GM23338 (cell line): ENCODE results near the gene MECP2. TPM values are rescaled to one million over a fixed set of nuclear protein-coding genes. Genes with fewer than 3 reads are reported as not detected.

Source experiments
- ATAC-seq: fragments of 200-7000 bp; cut with Tn5 transposase; 3 replicates; pipeline ENCODE4 v1.9.1; 2020
- DNase-seq: peaks from one replicate; pipeline ENCODE4 v3.0.0-alpha.2; 2015; ENCODE audit warnings: low spot score
- H2AFZ ChIP-seq: fragments of 200-600 bp; sonication (generic); 2 replicates; pipeline ENCODE4 v1.8.0; 2016; ENCODE audit warnings: antibody characterized with exemption, mild to moderate bottlenecking, moderate library complexity
- H3F3A ChIP-seq: fragments of 200-600 bp; sonication (generic); replicated peaks from 2 replicates; pipeline ENCODE4 v1.8.0; 2017; ENCODE audit warnings: antibody characterized with exemption, mixed run types, low read depth
- H3K27ac ChIP-seq: fragments of 200-600 bp; sonication (generic); 2 replicates; pipeline ENCODE4 v1.6.1; 2016; ENCODE audit warnings: low read depth
- H3K27me3 ChIP-seq: fragments of 200-600 bp; sonication (generic); 2 replicates; pipeline ENCODE4 v1.8.0; 2016; ENCODE audit warnings: mild to moderate bottlenecking, mixed run types, moderate library complexity; ENCODE audit not compliant: insufficient read depth
- H3K36me3 ChIP-seq: fragments of 200-600 bp; sonication (generic); 2 replicates; pipeline ENCODE4 v1.8.0; 2016; ENCODE audit warnings: mild to moderate bottlenecking; ENCODE audit not compliant: insufficient read depth
- H3K4me1 ChIP-seq: fragments of 200-600 bp; sonication (generic); 2 replicates; pipeline ENCODE4 v1.8.0; 2016; ENCODE audit warnings: mild to moderate bottlenecking, moderate library complexity; ENCODE audit not compliant: insufficient read depth
- H3K4me2 ChIP-seq: fragments of 200-600 bp; sonication (generic); 2 replicates; pipeline ENCODE4 v1.7.1; 2017; ENCODE audit warnings: mixed run types
- H3K4me3 ChIP-seq: fragments of 200-600 bp; sonication (generic); 2 replicates; pipeline ENCODE4 v1.6.1; 2016; ENCODE audit warnings: mixed run types
- H3K79me2 ChIP-seq: fragments of 200-600 bp; sonication (generic); replicated peaks from 2 replicates; pipeline ENCODE4 v1.8.0; 2017; ENCODE audit warnings: mild to moderate bottlenecking; ENCODE audit not compliant: insufficient read depth
- H3K9me2 ChIP-seq: fragments of 200-600 bp; sonication (generic); 2 replicates; pipeline ENCODE4 v1.8.0; 2017; ENCODE audit not compliant: insufficient read depth
- H4K20me1 ChIP-seq: fragments of 200-600 bp; sonication (generic); replicated peaks from 2 replicates; pipeline ENCODE4 v1.8.0; 2017; ENCODE audit warnings: mild to moderate bottlenecking; ENCODE audit not compliant: insufficient read depth
- H3K27ac Mint-ChIP-seq: 2 replicates; pipeline ENCODE4 v1.8.0; 2020; ENCODE audit warnings: inconsistent platforms, mild to moderate bottlenecking, moderate library complexity, mixed read lengths
- H3K27me3 Mint-ChIP-seq: 3 replicates; pipeline ENCODE4 v1.8.0; 2022; ENCODE audit warnings: low read depth, mild to moderate bottlenecking, moderate library complexity, mixed read lengths, inconsistent platforms; ENCODE audit not compliant: insufficient read depth, poor library complexity
- H3K36me3 Mint-ChIP-seq: 3 replicates; pipeline ENCODE4 v1.8.0; 2021; ENCODE audit warnings: low read depth, mild to moderate bottlenecking, inconsistent platforms, moderate library complexity, mixed read lengths
- H3K4me1 Mint-ChIP-seq: 3 replicates; pipeline ENCODE4 v1.8.0; 2020; ENCODE audit warnings: mild to moderate bottlenecking, inconsistent platforms, mixed read lengths
- H3K4me3 Mint-ChIP-seq: 3 replicates; pipeline ENCODE4 v1.8.0; 2021; ENCODE audit warnings: moderate library complexity, mild to moderate bottlenecking, inconsistent platforms, mixed read lengths
- H3K9me3 Mint-ChIP-seq: 3 replicates; pipeline ENCODE4 v1.8.0; 2020; ENCODE audit warnings: moderate library complexity, mild to moderate bottlenecking, inconsistent platforms, mixed read lengths
- CREB1 ChIP-seq: fragments of 250-450 bp; sonication (Bioruptor Pico); IDR thresholded peaks from 2 replicates; pipeline ENCODE4 v1.5.0; 2020; ENCODE audit warnings: low read depth, mild to moderate bottlenecking, moderate library complexity
- CTCF ChIP-seq, 2 experiments: fragments of 200-600 bp in 1 of 2; sonication (generic) in 1 of 2; conservative IDR thresholded peaks; 2 replicates each; pipeline versions ENCODE4 v1.5.1 to v1.6.1; 2016 to 2017; ENCODE audit warnings: antibody characterized with exemption in 2 of 2, low read depth in 2 of 2, mild to moderate bottlenecking in 2 of 2, moderate library complexity in 1 of 2
- ETS1 ChIP-seq: IDR thresholded peaks from 2 replicates; pipeline ENCODE4 v1.6.1; 2016; ENCODE audit warnings: antibody characterized with exemption
- EZH2 ChIP-seq: fragments of 200-600 bp; sonication (generic); IDR thresholded peaks from one replicate; pipeline ENCODE4 v1.8.0; 2017; ENCODE audit warnings: antibody characterized with exemption, mild to moderate bottlenecking, low read depth; ENCODE audit not compliant: unreplicated experiment
- EZH2phosphoT487 ChIP-seq: fragments of 200-600 bp; sonication (generic); IDR thresholded peaks from one replicate; pipeline ENCODE4 v1.8.1; 2018; ENCODE audit warnings: antibody characterized with exemption; ENCODE audit not compliant: unreplicated experiment
- JUNB ChIP-seq: IDR thresholded peaks from one replicate; pipeline ENCODE4 v1.6.1; 2016; ENCODE audit warnings: antibody characterized with exemption; ENCODE audit not compliant: unreplicated experiment
- NANOG ChIP-seq: IDR thresholded peaks from 2 replicates; pipeline ENCODE4 v1.6.1; 2016; ENCODE audit warnings: antibody characterized with exemption, borderline replicate concordance
- POLR2AphosphoS5 ChIP-seq: IDR thresholded peaks from 2 replicates; pipeline ENCODE4 v1.6.1; 2016; ENCODE audit warnings: antibody characterized with exemption, low read depth
- REST ChIP-seq: IDR thresholded peaks from one replicate; pipeline ENCODE4 v1.6.1; 2018; ENCODE audit warnings: antibody characterized with exemption; ENCODE audit not compliant: unreplicated experiment
- STAT1 ChIP-seq: IDR thresholded peaks from one replicate; pipeline ENCODE4 v1.6.1; 2016; ENCODE audit warnings: antibody characterized with exemption; ENCODE audit not compliant: unreplicated experiment
- ZNF114 ChIP-seq: fragments of 250-450 bp; sonication (Bioruptor Pico); IDR thresholded peaks from 2 replicates; pipeline ENCODE4 v1.5.0; 2020; ENCODE audit warnings: mild to moderate bottlenecking, moderate library complexity
- polyA plus RNA-seq: library from polyadenylated mRNA; unstranded; fragments of >200 nt; fragmentation: Nextera tagmentation; extraction: Ambion mirVana; gene quantifications from 2 replicates; pipeline ENCODE4 v1.2.1, GENCODE V29; 2016
- total RNA-seq: library from RNA; depleted of rRNA; stranded (reverse); fragments of >200 nt; shearing (Covaris generic); gene quantifications from 2 replicates; pipeline ENCODE4 v1.2.3, GENCODE V29; 2014

MECP2 gene
- total and polyA plus RNA-seq, 2 experiments from 2014 or later, result 27.7 to 32.7 TPM

GRCh38 chrX:154048398-154048797 lies 49.1 kb downstream of the MECP2 start:
- H3K79me2 ChIP-seq, result peaks cover 41% of the 10 kb centered on the region
- Mint-ChIP-seq H3K36me3 (peaks cover 15% of the 10 kb centered on the region), H3K9me3 (no peaks in the 10 kb centered on the region), H3K27me3 (no peaks in the 10 kb centered on the region), H3K27ac (no peak overlapping the region), H3K4me3 (no peak overlapping the region), H3K4me1 (peaks cover 27% of the 10 kb centered on the region)
- H3K9me2 ChIP-seq, result no peaks in the 10 kb centered on the region
- H2AFZ ChIP-seq, result no peak overlapping the region
- DNase-seq (no peak), ATAC-seq (no peak)
- H3K27me3 ChIP-seq, result no peaks in the 10 kb centered on the region
- H3K4me3 ChIP-seq, result no peak overlapping the region
- H3K36me3 ChIP-seq, result no peaks in the 10 kb centered on the region
- TF ChIP-seq ZNF114 (no peak), NANOG (no peak), CREB1 (no peak), EZH2phosphoT487 (no peak), CTCF (conservative IDR thresholded peaks at IDR 0.05; ENCODE audit: low read depth in 2 of 2) (no peak), STAT1 (no peak)
- no peaks in the 10 kb centered on the region for H3F3A ChIP-seq
- H3K27ac ChIP-seq, result no peak overlapping the region
- H3K4me2 ChIP-seq, result no peak overlapping the region
- 0 out of 2 replicates have a peak, but pooled peaks cover 2% of the 10 kb centered on the region for H3K4me1 ChIP-seq
- H4K20me1 ChIP-seq, result no peaks in the 10 kb centered on the region

- Histone ChIP-seq H3F3A (no peaks in the 10 kb centered on the region), H3K4me1 (peaks cover 10% of the 10 kb centered on the region; the same call in 1 of the 2 replicates), H3K4me3 (no peak overlapping the region), H3K9me2 (no peaks in the 10 kb centered on the region), H4K20me1 (no peaks in the 10 kb centered on the region), H3K27me3 (no peaks in the 10 kb centered on the region), H3K79me2 (peaks cover 49% of the 10 kb centered on the region), H3K27ac (no peak overlapping the region), H3K4me2 (no peak overlapping the region), H2AFZ (no peak overlapping the region), H3K36me3 (no peaks in the 10 kb centered on the region)
- ATAC-seq (no peak), DNase-seq (no peak)
- H3K36me3 Mint-ChIP-seq, result peaks cover 15% of the 10 kb centered on the region
- peaks cover 30% of the 10 kb centered on the region for H3K4me1 Mint-ChIP-seq
- no peak overlapping the region for H3K4me3 Mint-ChIP-seq
- H3K27me3 Mint-ChIP-seq, result no peaks in the 10 kb centered on the region
- H3K9me3 Mint-ChIP-seq, result no peaks in the 10 kb centered on the region
- 0 out of 2 replicates have a peak overlapping the region, but pooled peaks have one; percentile 14 for H3K27ac Mint-ChIP-seq
- TF ChIP-seq POLR2AphosphoS5, result no peak
- TF ChIP-seq CTCF (conservative IDR thresholded peaks at IDR 0.05; ENCODE audit: low read depth in 2 of 2), result no peak
- no peak for TF ChIP-seq JUNB
- TF ChIP-seq NANOG, result no peak
- no peak for TF ChIP-seq REST
- no peak for TF ChIP-seq EZH2
- no peak for TF ChIP-seq CREB1
- TF ChIP-seq STAT1, result no peak
- TF ChIP-seq ZNF114, result no peak
- no peak for TF ChIP-seq ETS1
These were observed 50.4 kb downstream of the MECP2 start for GRCh38 chrX:154046940-154047610.
